CD4-positive, alpha-beta T cell treated with Interleukin-10 for 1 hour (primary cell): ENCODE results near the gene ANKRD61.
A peak's percentile ranks its signal among the peaks of the same experiment; 100 is the strongest.
"Not testable (repeated sequence)": the region's sequence is repeated elsewhere in the genome, so short reads cannot be mapped to it uniquely, and the experiment has no call there.

ENCODE experiments used
- DNase-seq: peaks from one replicate; pipeline ENCODE4 v3.0.0-alpha.2; 2020

ANKRD61 gene

GRCh38 chr7:6032167-6032566 lies 991 bp downstream of the ANKRD61 start:
- DNase-seq: peak; percentile 20

DNA sequence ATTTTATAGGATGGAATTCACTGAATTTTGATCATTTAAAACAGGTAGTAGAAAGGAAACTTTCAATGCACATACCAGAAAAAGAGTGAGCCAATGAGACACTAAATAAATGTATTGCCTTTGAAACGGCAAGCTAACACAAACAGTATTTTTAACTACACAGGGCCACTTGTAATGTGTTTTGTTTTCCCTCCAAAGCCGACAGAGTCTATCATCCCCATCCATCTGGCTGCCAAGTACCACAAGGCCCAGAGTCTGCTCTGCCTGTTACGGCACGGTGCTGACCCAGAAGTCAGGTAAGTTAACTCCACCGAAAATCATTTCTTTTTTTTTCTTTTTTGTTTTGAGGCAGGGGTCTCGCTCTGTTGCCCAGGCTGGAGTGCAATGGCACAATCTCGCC lies 1.5 kb downstream of the ANKRD61 start:
- no peak for DNase-seq

GRCh38 chr7:6035165-6035564 lies 4.0 kb downstream of the ANKRD61 start:
- DNase-seq: no peak

DNA sequence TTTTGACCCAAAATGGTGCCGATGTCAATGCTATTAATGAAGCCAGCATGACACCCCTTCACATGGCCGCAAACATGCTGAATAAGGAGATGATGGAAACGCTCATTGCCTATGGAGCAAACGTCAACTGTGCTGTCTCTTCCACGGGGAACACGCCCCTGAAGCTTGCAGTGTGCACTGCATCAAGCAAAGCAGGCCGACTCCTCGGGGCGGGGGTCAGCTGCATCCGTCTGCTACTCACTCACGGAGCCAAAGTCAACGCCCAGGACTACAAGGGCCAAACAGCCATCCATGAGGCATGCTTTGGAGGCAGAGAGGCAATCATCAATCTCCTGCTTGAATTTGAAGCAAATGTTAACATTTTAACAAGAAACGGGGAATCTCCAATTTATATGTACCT lies 4.5 kb downstream of the ANKRD61 start:
- DNase-seq: no peak

DNA sequence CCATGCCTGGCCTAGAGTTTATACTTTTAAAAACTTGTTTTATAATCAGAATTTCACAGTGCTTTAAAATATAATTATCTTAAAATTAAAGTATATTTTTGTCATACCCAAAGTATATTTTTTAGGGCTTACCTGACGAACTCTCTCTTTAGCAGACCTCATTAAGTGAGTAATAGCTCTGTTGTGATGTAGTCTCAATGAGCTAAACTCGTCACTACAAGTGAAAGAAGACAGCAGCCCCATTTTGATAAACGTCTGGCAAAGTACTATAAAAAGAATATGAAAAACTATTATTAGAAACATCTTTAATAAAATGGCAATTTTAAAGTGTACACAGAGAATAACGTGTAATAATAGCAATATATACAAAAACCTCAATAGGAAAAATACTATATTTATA lies 18.6 kb downstream of the ANKRD61 start:
- no peak for DNase-seq

DNA sequence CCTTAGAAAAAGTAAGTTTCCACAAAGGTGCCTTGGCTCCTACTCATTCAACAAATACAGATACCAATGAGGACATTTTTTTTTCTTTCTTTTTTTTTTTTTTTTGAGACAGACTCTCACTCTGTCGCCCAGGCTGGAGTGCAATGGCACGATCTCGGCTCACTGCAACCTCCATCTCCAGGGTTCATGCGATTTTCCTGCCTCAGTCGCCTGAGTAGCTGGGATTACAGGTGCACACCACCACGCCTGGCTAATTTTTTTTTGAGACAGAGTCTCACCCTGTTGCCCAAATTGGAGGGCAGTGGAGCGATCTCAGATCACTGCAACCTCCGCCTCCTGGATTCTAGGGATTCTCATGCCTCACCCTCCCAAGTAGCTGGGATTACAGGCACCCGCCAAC lies 20.0 kb downstream of the ANKRD61 start:
- DNase-seq: not testable (repeated sequence)

DNA sequence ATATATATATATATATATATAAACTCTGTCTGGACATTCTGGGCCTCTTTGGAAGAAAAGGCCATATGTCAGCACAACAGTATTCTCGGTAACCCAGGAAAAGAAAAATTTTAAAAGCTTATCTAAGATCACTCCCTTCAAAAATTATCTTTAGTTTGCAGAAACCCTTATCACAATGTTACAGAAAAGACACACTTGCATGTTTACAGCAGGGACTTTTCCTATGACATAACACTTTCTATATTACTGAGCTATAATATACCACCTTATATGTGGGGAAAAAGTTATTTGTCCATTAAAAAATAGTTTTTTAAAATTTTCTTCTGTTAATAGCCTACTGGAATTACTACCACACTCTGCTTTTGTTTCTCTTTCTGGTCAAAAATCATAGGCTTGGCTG lies 25.4 kb downstream of the ANKRD61 start:
- no peak for DNase-seq

GRCh38 chr7:6057316-6058129 lies 26.3 kb downstream of the ANKRD61 start:
- no peak for DNase-seq

- not testable (repeated sequence) for DNase-seq
Measured at GRCh38 chr7:6059941-6060340, 28.8 kb downstream of the ANKRD61 start.

GRCh38 chr7:6071406-6071805 lies 40.2 kb downstream of the ANKRD61 start:
- DNase-seq: no peak

GRCh38 chr7:6074612-6075380 lies 43.6 kb downstream of the ANKRD61 start:
- DNase-seq: no peak

DNA sequence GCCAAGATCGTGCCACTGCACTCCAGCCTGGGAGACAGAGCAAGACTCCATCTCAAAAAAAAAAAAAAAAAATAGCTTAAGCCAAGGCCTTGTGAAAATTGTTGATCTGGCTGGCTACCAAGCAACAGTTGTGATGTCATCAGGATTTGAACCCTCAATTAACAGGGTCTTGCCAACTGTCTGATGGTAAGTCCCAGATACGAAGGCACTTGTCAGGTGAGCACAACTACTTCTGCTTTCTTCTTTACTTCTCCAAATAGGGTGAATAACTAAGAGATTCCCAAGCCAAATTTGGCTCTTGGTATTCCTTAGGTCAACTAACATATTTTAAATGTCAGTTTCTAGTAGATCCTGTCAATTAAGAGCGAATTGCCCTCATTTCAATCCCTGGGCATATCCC lies 47.4 kb downstream of the ANKRD61 start:
- no peak for DNase-seq

GRCh38 chr7:6083047-6083446 lies 51.9 kb downstream of the ANKRD61 start:
- not testable (repeated sequence) for DNase-seq
